ENCODE measurements around the gene GNAT3.

DNA sequence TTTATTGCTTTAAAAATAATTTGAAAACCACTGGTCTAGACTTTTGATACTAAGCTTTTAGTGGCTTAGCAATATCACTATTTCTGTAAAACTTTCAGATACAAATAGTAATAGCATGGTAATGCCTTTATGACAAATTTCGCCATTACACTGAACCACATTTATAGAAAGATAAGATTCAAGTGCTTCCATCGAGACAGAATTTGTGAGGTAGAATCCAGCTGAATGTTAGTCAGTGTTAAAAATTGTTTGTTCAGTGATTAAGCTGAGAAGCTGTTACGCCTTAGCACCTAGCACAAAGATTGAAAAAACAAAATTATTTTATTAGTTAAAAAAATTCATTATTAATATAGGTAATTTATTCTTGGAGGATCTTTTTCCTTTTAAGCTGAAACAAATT is 36.5 kb downstream of the GNAT3 start:
- TF ChIP-seq, protein P1, sequence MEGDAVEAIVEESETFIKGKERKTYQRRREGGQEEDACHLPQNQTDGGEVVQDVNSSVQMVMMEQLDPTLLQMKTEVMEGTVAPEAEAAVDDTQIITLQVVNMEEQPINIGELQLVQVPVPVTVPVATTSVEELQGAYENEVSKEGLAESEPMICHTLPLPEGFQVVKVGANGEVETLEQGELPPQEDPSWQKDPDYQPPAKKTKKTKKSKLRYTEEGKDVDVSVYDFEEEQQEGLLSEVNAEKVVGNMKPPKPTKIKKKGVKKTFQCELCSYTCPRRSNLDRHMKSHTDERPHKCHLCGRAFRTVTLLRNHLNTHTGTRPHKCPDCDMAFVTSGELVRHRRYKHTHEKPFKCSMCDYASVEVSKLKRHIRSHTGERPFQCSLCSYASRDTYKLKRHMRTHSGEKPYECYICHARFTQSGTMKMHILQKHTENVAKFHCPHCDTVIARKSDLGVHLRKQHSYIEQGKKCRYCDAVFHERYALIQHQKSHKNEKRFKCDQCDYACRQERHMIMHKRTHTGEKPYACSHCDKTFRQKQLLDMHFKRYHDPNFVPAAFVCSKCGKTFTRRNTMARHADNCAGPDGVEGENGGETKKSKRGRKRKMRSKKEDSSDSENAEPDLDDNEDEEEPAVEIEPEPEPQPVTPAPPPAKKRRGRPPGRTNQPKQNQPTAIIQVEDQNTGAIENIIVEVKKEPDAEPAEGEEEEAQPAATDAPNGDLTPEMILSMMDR (conservative IDR thresholded peaks at IDR 0.05), result no peak
- no peak for TF ChIP-seq EZH2 (IDR thresholded peaks at IDR 0.05; ENCODE audit: low read depth)
